HUES48 (cell line): ENCODE data around the gene ZGRF1.
"Not testable (repeated sequence)": the region's sequence is repeated elsewhere in the genome, so short reads cannot be mapped to it uniquely, and the experiment has no call there.

ENCODE experiments used
- H3K27ac ChIP-seq: one replicate; pipeline ENCODE4 v1.7.0; 2013; ENCODE audit warnings: low read depth, low read length, inconsistent platforms
- H3K27me3 ChIP-seq: 2 replicates; pipeline ENCODE4 v1.6.1; 2013; ENCODE audit warnings: mild to moderate bottlenecking, low read length; ENCODE audit not compliant: control insufficient read depth, insufficient read depth
- H3K36me3 ChIP-seq: 2 replicates; pipeline ENCODE4 v1.6.1; 2013; ENCODE audit warnings: low read length; ENCODE audit not compliant: control insufficient read depth, insufficient read depth
- H3K4me1 ChIP-seq: 2 replicates; pipeline ENCODE4 v1.6.1; 2013; ENCODE audit warnings: mild to moderate bottlenecking, low read length; ENCODE audit not compliant: control insufficient read depth, insufficient read depth
- H3K4me3 ChIP-seq: 2 replicates; pipeline ENCODE4 v1.5.1; 2013; ENCODE audit warnings: mild to moderate bottlenecking, low read depth, low read length
- H3K9ac ChIP-seq: 2 replicates; pipeline ENCODE4 v1.6.1; 2013; ENCODE audit warnings: mild to moderate bottlenecking, low read depth, low read length, moderate library complexity
- H3K9me3 ChIP-seq: 2 replicates; pipeline ENCODE4 v1.6.1; 2013; ENCODE audit warnings: low read length; ENCODE audit not compliant: control insufficient read depth, insufficient read depth

The ZGRF1 gene

GRCh38 chr4:112557676-112558411 lies 78.9 kb downstream of the ZGRF1 start:
- no peaks in the 10 kb centered on the region for H3K9me3 ChIP-seq
- peaks cover 7% of the 10 kb centered on the region; the same call in 1 of the 2 replicates for H3K4me1 ChIP-seq
- H3K9ac ChIP-seq = no peak overlapping the region
- H3K27me3 ChIP-seq = no peaks in the 10 kb centered on the region
- peak overlapping the region; percentile 48 for H3K27ac ChIP-seq
- peaks cover 43% of the 10 kb centered on the region for H3K36me3 ChIP-seq
- H3K4me3 ChIP-seq = no peak overlapping the region

- not testable (repeated sequence) for H3K9me3 ChIP-seq, H3K27me3 ChIP-seq, H3K9ac ChIP-seq, H3K4me3 ChIP-seq, H3K4me1 ChIP-seq, H3K27ac ChIP-seq
- H3K36me3 ChIP-seq = peaks cover 24% of the 10 kb centered on the region
Observed at GRCh38 chr4:112554271-112554670, 82.4 kb downstream of the ZGRF1 start.

- Histone ChIP-seq H3K9ac (no peak overlapping the region), H3K4me1 (peaks cover 4% of the 10 kb centered on the region; the same call in 1 of the 2 replicates)
Observed at GRCh38 chr4:112552668-112553067, 84.0 kb downstream of the ZGRF1 start.

GRCh38 chr4:112550728-112551127 lies 86.0 kb downstream of the ZGRF1 start:
- no peak overlapping the region for H3K27ac ChIP-seq
- no peak overlapping the region for H3K9ac ChIP-seq
- H3K4me3 ChIP-seq = no peak overlapping the region
- H3K9me3 ChIP-seq = no peaks in the 10 kb centered on the region
- no peaks in the 10 kb centered on the region for H3K4me1 ChIP-seq
- peaks cover 28% of the 10 kb centered on the region for H3K36me3 ChIP-seq
- H3K27me3 ChIP-seq = no peaks in the 10 kb centered on the region

More at GRCh38 chr4:112552668-112553067, 84.0 kb downstream of the ZGRF1 start:
- no peak overlapping the region for H3K4me3 ChIP-seq
- peaks cover 20% of the 10 kb centered on the region for H3K36me3 ChIP-seq
- no peak overlapping the region for H3K27ac ChIP-seq
- H3K9me3 ChIP-seq = no peaks in the 10 kb centered on the region
- H3K27me3 ChIP-seq = no peaks in the 10 kb centered on the region

- Histone ChIP-seq H3K4me1 (no peaks in the 10 kb centered on the region), H3K9me3 (no peaks in the 10 kb centered on the region), H3K9ac (no peak overlapping the region), H3K27me3 (no peaks in the 10 kb centered on the region), H3K27ac (no peak overlapping the region), H3K36me3 (peaks cover 15% of the 10 kb centered on the region), H3K4me3 (no peak overlapping the region)
Observed at GRCh38 chr4:112546476-112546875, 90.2 kb downstream of the ZGRF1 start.

GRCh38 chr4:112545346-112545745 lies 91.4 kb downstream of the ZGRF1 start:
- Histone ChIP-seq H3K4me3 (no peak overlapping the region), H3K27ac (no peak overlapping the region), H3K4me1 (no peaks in the 10 kb centered on the region), H3K27me3 (no peaks in the 10 kb centered on the region), H3K9me3 (no peaks in the 10 kb centered on the region), H3K9ac (no peak overlapping the region), H3K36me3 (peaks cover 24% of the 10 kb centered on the region)

- Histone ChIP-seq H3K4me1 (no peaks in the 10 kb centered on the region), H3K27me3 (no peaks in the 10 kb centered on the region), H3K9me3 (no peaks in the 10 kb centered on the region), H3K9ac (no peak overlapping the region), H3K27ac (no peak overlapping the region), H3K4me3 (no peak overlapping the region), H3K36me3 (peaks cover 24% of the 10 kb centered on the region)
Observed at GRCh38 chr4:112540695-112541094, 96.0 kb downstream of the ZGRF1 start.

GRCh38 chr4:112536123-112536522 lies 100.6 kb downstream of the ZGRF1 start:
- Histone ChIP-seq H3K27me3 (no peaks in the 10 kb centered on the region), H3K9ac (no peak overlapping the region), H3K4me1 (no peaks in the 10 kb centered on the region), H3K36me3 (peaks cover 23% of the 10 kb centered on the region), H3K9me3 (no peaks in the 10 kb centered on the region), H3K4me3 (no peak overlapping the region), H3K27ac (no peak overlapping the region)

GRCh38 chr4:112532267-112532666 lies 104.4 kb downstream of the ZGRF1 start:
- Histone ChIP-seq H3K27me3 (peaks cover 1% of the 10 kb centered on the region; the same call in 1 of the 2 replicates), H3K27ac (no peak overlapping the region), H3K9ac (no peak overlapping the region), H3K36me3 (no peaks in the 10 kb centered on the region), H3K4me1 (no peaks in the 10 kb centered on the region), H3K9me3 (no peaks in the 10 kb centered on the region), H3K4me3 (no peak overlapping the region)

GRCh38 chr4:112531146-112531545 lies 105.6 kb downstream of the ZGRF1 start:
- Histone ChIP-seq H3K9me3 (no peaks in the 10 kb centered on the region), H3K4me3 (no peak overlapping the region), H3K27me3 (peaks cover 11% of the 10 kb centered on the region), H3K9ac (no peak overlapping the region), H3K4me1 (no peaks in the 10 kb centered on the region), H3K36me3 (no peaks in the 10 kb centered on the region), H3K27ac (no peak overlapping the region)

GRCh38 chr4:112526061-112526460 lies 110.6 kb downstream of the ZGRF1 start:
- Histone ChIP-seq H3K36me3 (no peaks in the 10 kb centered on the region), H3K9me3 (no peaks in the 10 kb centered on the region), H3K27ac (no peak overlapping the region), H3K4me3 (no peak overlapping the region), H3K27me3 (peaks cover 61% of the 10 kb centered on the region), H3K9ac (no peak overlapping the region), H3K4me1 (peaks cover 16% of the 10 kb centered on the region)
